ENCODE results near the gene EXD3. TPM values are rescaled to one million over a fixed set of nuclear protein-coding genes. Genes with fewer than 3 reads are reported as not detected.
A peak's percentile ranks its signal among the peaks of the same experiment; 100 is the strongest.

Gene EXD3
- total RNA-seq, 1 donor from 2014 or later: 24.5 TPM

DNA sequence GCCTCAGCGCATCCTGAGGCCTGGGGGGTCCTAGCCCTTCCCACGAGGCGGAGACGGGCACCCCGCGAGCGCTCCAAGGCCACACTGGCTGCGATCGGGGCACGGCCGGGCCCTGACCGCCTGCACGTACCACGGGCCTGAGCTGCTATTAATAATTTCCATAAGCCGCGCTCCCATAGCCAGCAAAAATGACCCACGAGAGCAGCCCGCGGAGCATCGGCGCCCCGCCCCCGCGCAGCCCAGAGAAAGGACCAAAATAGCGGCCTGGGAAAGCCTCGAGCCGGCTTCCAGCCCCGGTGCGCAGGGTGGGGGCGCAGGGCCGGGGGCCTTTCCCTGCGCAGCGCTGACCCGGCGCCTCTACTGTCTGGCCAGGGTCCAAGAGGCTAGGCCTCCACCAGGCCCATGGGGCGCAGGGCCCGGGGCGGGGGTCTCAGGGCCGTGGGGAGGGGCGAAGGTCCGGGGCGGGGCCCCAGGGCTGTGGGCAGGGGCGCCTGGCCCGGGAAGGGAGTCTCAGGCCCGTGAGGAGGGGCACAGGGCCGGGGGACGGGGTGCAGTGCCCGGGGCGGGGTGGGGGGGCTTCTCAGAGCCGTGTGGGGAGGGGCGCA is 54.4 kb downstream of the EXD3 start:
- H3K4me1 Mint-ChIP-seq (ENCODE audit: low read depth, unreplicated experiment): peaks cover 5% of the 10 kb centered on the region
- TF ChIP-seq, protein P1, sequence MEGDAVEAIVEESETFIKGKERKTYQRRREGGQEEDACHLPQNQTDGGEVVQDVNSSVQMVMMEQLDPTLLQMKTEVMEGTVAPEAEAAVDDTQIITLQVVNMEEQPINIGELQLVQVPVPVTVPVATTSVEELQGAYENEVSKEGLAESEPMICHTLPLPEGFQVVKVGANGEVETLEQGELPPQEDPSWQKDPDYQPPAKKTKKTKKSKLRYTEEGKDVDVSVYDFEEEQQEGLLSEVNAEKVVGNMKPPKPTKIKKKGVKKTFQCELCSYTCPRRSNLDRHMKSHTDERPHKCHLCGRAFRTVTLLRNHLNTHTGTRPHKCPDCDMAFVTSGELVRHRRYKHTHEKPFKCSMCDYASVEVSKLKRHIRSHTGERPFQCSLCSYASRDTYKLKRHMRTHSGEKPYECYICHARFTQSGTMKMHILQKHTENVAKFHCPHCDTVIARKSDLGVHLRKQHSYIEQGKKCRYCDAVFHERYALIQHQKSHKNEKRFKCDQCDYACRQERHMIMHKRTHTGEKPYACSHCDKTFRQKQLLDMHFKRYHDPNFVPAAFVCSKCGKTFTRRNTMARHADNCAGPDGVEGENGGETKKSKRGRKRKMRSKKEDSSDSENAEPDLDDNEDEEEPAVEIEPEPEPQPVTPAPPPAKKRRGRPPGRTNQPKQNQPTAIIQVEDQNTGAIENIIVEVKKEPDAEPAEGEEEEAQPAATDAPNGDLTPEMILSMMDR (IDR thresholded peaks at IDR 0.05; ENCODE audit: partially characterized antibody, unreplicated experiment): no peak
- no peak overlapping the region for H3K27ac Mint-ChIP-seq (ENCODE audit: unreplicated experiment)
- H3K36me3 Mint-ChIP-seq (ENCODE audit: unreplicated experiment): peaks cover 5% of the 10 kb centered on the region
- H3K27me3 Mint-ChIP-seq (ENCODE audit: unreplicated experiment): peaks cover 4% of the 10 kb centered on the region
- H3K9me3 Mint-ChIP-seq (ENCODE audit: unreplicated experiment): peaks cover 4% of the 10 kb centered on the region
- no peak overlapping the region for H3K4me3 Mint-ChIP-seq (ENCODE audit: unreplicated experiment)
- peak; percentile 24 for DNase-seq

DNA sequence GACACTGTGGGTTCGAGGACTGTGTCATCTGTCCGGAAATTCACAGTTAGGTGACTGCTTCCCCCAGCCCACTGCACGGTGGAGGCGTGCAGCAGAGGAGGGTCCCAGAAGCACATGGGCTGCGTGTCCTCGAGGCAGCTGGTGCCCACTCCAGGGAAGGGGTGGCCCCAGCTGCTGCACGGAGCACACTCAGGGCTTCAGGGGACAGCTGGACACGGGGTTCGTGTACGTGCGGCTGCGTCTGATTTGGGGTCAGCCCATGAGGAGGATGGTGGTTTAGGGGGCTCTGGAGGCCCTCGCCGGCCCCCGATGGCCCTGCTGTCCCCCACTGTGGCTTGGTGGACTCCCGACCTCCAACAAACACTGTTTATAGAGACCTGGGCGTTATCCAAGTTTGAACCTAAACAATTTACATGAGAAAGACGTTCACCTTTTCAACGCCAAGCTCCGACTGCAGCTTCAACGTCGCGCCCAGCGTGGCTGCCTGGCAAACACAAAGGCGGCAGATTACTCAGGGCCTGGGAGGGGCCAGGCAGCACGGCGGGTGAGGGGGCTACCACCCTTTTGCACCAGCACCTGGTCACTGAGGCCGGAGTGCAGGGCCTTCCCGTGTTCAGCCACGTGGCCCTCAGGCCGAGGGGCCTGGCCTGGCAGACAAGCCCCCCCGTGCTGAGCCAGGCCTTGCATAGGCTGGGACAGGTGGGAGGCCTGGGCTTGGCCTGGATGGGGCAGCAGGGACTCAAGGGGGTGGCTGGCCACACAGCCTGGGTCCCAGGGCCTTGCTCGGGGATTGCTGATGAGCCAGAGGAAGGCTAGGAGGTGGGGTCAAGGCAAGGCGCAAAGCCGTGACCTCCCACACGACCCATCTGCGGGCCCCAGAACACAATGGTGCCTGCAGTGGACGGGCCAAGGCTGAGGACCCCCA is 55.2 kb downstream of the EXD3 start:
- DNase-seq: no peak
- TF ChIP-seq, protein P1 (IDR thresholded peaks at IDR 0.05; ENCODE audit: partially characterized antibody, unreplicated experiment): no peak
- H3K9me3 Mint-ChIP-seq (ENCODE audit: unreplicated experiment): peaks cover 4% of the 10 kb centered on the region
- H3K27me3 Mint-ChIP-seq (ENCODE audit: unreplicated experiment): peaks cover 4% of the 10 kb centered on the region
- H3K27ac Mint-ChIP-seq (ENCODE audit: unreplicated experiment): no peak overlapping the region
- no peak overlapping the region for H3K4me3 Mint-ChIP-seq (ENCODE audit: unreplicated experiment)
- H3K4me1 Mint-ChIP-seq (ENCODE audit: low read depth, unreplicated experiment): peaks cover 5% of the 10 kb centered on the region
- H3K36me3 Mint-ChIP-seq (ENCODE audit: unreplicated experiment): peaks cover 5% of the 10 kb centered on the region

DNA sequence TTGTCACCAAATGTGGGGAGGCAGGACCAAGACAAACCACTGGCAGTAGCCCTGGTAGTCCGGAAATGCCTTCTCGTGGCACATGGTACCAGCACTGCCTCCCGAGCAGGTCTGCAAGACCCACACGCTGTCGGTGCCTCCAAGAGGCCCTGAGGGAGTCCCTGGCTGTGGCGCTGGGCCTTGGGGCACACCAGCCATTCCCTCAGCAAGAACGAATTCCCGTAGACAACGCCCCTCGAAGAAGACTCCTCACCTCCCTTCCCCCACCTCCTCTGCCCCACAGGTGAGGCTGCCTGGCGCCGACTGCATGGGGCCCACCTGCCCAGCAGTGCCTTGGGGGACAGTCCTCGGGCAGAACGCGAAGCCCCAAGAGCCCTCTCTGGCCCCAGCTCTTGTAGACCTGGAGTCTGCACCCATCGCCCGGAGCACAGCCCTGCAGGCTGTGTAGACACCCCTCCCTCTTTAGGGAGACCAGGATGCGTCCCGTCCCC is 56.0 kb downstream of the EXD3 start:
- peaks cover 4% of the 10 kb centered on the region for H3K4me1 Mint-ChIP-seq (ENCODE audit: low read depth, unreplicated experiment)
- peaks cover 4% of the 10 kb centered on the region for H3K27me3 Mint-ChIP-seq (ENCODE audit: unreplicated experiment)
- DNase-seq: no peak
- H3K4me3 Mint-ChIP-seq (ENCODE audit: unreplicated experiment): no peak overlapping the region
- H3K9me3 Mint-ChIP-seq (ENCODE audit: unreplicated experiment): peaks cover 4% of the 10 kb centered on the region
- peaks cover 5% of the 10 kb centered on the region for H3K36me3 Mint-ChIP-seq (ENCODE audit: unreplicated experiment)
- TF ChIP-seq, protein P1 (IDR thresholded peaks at IDR 0.05; ENCODE audit: partially characterized antibody, unreplicated experiment): no peak
- no peak overlapping the region for H3K27ac Mint-ChIP-seq (ENCODE audit: unreplicated experiment)

DNA sequence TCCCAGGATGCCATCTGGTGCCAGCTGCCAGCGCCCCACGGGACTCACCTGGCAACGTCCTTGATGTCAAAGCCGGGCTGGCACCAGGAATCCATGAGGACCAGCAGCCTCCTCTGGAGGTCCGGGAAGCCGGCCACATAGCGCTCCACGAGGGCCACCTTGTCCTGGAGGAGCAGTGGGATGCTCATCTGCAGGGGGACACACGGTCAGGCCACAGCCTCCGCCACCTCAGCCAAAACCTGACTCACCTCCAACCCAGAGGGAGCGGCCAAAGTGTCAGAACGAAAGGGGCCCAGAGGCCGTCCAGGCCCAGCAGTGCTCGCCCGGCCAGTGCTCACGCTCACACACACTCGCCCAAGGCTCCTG is 56.5 kb downstream of the EXD3 start:
- Mint-ChIP-seq H3K4me3 (ENCODE audit: unreplicated experiment) (no peak overlapping the region), H3K36me3 (ENCODE audit: unreplicated experiment) (peaks cover 5% of the 10 kb centered on the region), H3K9me3 (ENCODE audit: unreplicated experiment) (peaks cover 4% of the 10 kb centered on the region), H3K27ac (ENCODE audit: unreplicated experiment) (no peak overlapping the region), H3K4me1 (ENCODE audit: low read depth, unreplicated experiment) (peaks cover 3% of the 10 kb centered on the region), H3K27me3 (ENCODE audit: unreplicated experiment) (peaks cover 4% of the 10 kb centered on the region)
- TF ChIP-seq, protein P1 (IDR thresholded peaks at IDR 0.05; ENCODE audit: partially characterized antibody, unreplicated experiment): no peak
- DNase-seq: no peak

All from glutamatergic neuron (in vitro differentiated cells).